Measurements from ENCODE around the gene CASK.
"Not testable (repeated sequence)": the region's sequence is repeated elsewhere in the genome, so short reads cannot be mapped to it uniquely, and the experiment has no call there.

GRCh38 chrX:41646201-41646600, 277.2 kb downstream of the CASK start:
- TF ChIP-seq, protein P1, sequence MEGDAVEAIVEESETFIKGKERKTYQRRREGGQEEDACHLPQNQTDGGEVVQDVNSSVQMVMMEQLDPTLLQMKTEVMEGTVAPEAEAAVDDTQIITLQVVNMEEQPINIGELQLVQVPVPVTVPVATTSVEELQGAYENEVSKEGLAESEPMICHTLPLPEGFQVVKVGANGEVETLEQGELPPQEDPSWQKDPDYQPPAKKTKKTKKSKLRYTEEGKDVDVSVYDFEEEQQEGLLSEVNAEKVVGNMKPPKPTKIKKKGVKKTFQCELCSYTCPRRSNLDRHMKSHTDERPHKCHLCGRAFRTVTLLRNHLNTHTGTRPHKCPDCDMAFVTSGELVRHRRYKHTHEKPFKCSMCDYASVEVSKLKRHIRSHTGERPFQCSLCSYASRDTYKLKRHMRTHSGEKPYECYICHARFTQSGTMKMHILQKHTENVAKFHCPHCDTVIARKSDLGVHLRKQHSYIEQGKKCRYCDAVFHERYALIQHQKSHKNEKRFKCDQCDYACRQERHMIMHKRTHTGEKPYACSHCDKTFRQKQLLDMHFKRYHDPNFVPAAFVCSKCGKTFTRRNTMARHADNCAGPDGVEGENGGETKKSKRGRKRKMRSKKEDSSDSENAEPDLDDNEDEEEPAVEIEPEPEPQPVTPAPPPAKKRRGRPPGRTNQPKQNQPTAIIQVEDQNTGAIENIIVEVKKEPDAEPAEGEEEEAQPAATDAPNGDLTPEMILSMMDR (IDR thresholded peaks at IDR 0.05): not testable (repeated sequence)
- TF ChIP-seq POLR2A (IDR thresholded peaks at IDR 0.05): not testable (repeated sequence)

All from adrenal gland (tissue), 5 donors.